DOHH2 (cell line): ENCODE results near the gene FLT3LG.

Source experiments
- CTCF ChIP-seq: fragments of 200-600 bp; sonication (generic); IDR thresholded peaks from one replicate; pipeline ENCODE4 v1.5.1; 2014; ENCODE audit warnings: antibody characterized with exemption, mild to moderate bottlenecking, low read depth, low read length; ENCODE audit not compliant: poor library complexity, severe bottlenecking
- EZH2phosphoT487 ChIP-seq: fragments of 200-600 bp; sonication (generic); IDR thresholded peaks from 2 replicates; pipeline ENCODE4 v1.6.1; 2017; ENCODE audit warnings: borderline replicate concordance, mild to moderate bottlenecking, antibody characterized with exemption, low read length, moderate library complexity, mixed read lengths

- no peak for TF ChIP-seq CTCF
- TF ChIP-seq EZH2phosphoT487: no peak
Observed at GRCh38 chr19:49528211-49528771, 54.3 kb downstream of the FLT3LG start.
